ENCODE data around the gene HTR1A. TPM values are rescaled to one million over a fixed set of nuclear protein-coding genes. Genes with fewer than 3 reads are reported as not detected.

HTR1A gene
- total RNA-seq, result not detected in 2 replicates

DNA sequence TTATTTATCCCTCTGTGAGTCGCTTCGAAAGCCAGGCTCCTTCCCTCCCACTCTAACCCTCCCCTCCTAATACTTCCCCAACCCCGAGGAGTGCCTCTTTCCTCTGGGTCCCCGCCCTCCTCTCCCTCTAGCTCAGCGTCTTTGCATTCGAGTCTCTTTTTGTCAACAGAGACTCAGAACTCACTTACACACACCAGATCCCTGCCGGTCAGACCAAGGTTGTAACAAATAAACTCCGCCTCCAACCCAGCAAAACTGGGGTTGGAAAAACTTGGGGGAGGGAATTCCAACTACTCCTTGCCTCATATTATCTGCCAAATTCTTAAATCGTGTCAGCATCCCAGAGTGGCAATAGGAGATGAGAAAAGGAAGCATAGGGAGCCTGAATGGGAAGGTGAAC lies at the start of gene HTR1A:
HTR1A (minus strand) TSS at position 167 of the 400 bp plus-strand sequence. CDS start 726 bp downstream, outside the sequence.
- TF ChIP-seq, protein P1, sequence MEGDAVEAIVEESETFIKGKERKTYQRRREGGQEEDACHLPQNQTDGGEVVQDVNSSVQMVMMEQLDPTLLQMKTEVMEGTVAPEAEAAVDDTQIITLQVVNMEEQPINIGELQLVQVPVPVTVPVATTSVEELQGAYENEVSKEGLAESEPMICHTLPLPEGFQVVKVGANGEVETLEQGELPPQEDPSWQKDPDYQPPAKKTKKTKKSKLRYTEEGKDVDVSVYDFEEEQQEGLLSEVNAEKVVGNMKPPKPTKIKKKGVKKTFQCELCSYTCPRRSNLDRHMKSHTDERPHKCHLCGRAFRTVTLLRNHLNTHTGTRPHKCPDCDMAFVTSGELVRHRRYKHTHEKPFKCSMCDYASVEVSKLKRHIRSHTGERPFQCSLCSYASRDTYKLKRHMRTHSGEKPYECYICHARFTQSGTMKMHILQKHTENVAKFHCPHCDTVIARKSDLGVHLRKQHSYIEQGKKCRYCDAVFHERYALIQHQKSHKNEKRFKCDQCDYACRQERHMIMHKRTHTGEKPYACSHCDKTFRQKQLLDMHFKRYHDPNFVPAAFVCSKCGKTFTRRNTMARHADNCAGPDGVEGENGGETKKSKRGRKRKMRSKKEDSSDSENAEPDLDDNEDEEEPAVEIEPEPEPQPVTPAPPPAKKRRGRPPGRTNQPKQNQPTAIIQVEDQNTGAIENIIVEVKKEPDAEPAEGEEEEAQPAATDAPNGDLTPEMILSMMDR (conservative IDR thresholded peaks at IDR 0.05; ENCODE audit: low read depth, low read length), result no peak
- no peak within 1 kb of the TSS for H3K4me3 ChIP-seq (ENCODE audit: low read depth, low read length)
- DNase-seq (ENCODE audit: low read depth), result no peak

DNA sequence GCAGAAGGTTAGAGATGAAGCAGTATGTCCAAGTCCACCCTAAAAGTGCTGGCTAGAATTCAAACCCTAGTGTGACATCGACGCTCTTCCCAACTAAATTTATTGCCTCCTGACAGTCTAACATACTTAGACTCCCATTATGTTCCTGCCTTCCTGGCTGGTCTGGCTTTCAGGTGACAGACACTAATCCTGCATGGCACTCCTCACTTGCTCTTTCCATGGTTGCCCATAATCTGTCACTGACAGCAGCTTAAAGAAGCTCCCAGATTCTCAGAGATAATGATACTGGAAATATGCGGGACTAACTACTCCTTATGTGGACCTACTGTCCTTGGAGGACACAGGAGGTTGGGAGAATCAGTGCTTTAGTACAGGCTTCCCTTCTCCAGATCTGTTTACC lies 41.7 kb upstream of the HTR1A start:
- TF ChIP-seq, protein P1 (conservative IDR thresholded peaks at IDR 0.05; ENCODE audit: low read depth, low read length), result no peak
- no peak for DNase-seq (ENCODE audit: low read depth)

DNA sequence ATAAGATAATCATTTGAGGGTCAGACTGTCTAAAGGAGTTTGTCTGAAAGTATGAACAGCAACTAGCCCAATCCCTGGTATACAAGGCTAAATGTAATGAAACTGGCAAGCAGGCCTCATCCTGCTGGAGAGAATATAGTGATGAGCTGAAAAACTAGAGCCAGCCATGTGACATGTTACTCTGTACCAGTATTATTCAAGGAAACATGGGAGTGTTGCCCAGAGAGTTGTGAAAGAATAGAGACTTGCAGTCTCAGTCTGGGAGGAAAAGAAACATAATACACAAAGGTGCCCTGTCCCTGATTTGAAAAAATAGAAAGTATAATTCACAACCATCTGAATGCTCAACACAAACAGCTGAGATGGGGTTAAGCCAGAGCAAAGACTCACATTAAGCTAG lies 37.9 kb upstream of the HTR1A start:
- TF ChIP-seq, protein P1 (conservative IDR thresholded peaks at IDR 0.05; ENCODE audit: low read depth, low read length), result no peak

More for the DNA sequence above, 41.7 kb upstream of the HTR1A start:
- H3K4me3 ChIP-seq (ENCODE audit: low read depth, low read length), result no peak overlapping the region

DNA sequence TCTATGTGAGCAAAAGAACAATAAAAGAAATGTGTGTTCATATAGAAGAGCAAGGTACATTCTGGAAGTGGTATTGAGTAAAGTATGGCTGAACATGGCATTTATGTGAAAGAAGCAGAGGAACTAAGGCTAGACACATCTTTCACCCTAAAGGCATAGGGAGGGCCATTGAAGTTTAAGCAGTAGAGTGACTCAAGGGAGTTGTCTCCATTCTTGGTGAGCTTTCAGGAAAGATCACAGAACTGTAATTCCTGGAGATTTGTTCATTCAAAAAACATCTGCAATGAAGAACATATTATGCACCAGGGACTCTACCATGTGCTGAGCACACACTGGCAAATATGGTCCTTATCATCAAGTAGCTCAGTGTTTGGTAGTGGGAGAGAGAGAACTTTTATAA lies 24.8 kb upstream of the HTR1A start:
- no peak for DNase-seq (ENCODE audit: low read depth)
- H3K4me3 ChIP-seq (ENCODE audit: low read depth, low read length), result no peak overlapping the region
- TF ChIP-seq, protein P1 (conservative IDR thresholded peaks at IDR 0.05; ENCODE audit: low read depth, low read length), result no peak

More for the DNA sequence above, 37.9 kb upstream of the HTR1A start:
- DNase-seq (ENCODE audit: low read depth), result no peak
- no peak overlapping the region for H3K4me3 ChIP-seq (ENCODE audit: low read depth, low read length)

DNA sequence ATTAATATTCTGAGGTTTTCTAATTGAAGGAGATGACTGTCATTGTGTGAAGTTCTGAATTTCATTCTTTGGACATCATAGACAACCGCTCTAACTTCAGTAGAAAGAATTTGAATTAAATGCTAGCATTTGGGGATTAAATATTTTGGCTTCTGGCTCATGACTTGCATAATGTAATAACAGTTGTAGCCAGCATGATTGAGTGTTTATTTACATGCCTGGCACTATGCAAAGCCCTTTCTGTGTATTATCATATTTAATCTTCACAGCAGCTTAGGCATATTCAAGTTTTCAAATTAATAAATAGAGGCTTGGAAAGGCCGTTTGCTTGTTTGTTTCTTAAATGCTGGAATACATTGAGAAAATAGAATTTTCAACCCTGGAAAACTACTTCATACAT lies 19.6 kb upstream of the HTR1A start:
- TF ChIP-seq, protein P1 (conservative IDR thresholded peaks at IDR 0.05; ENCODE audit: low read depth, low read length), result no peak
- H3K4me3 ChIP-seq (ENCODE audit: low read depth, low read length), result no peak overlapping the region
- no peak for DNase-seq (ENCODE audit: low read depth)

DNA sequence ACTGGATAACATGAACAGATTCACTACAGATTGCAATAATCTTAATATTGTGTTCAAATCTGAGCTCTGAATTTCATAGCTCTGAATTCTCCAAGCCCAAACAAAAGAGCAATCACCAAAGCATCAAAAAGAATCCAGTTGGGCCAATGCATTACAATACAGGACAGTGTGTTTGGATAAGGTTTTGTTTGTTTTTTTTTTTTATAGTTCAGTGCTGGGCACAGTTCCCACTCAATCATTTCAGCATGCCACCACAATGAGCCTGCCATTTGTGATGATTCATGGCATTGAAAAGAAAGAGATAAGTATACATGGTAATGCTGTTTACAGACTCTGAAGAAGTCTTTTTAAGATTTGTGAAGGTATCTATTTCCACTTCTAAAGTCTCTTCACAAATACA lies 1.7 kb upstream of the HTR1A start:
- H3K4me3 ChIP-seq (ENCODE audit: low read depth, low read length), result no peak overlapping the region
- TF ChIP-seq, protein P1 (conservative IDR thresholded peaks at IDR 0.05; ENCODE audit: low read depth, low read length), result no peak
- DNase-seq (ENCODE audit: low read depth), result no peak

DNA sequence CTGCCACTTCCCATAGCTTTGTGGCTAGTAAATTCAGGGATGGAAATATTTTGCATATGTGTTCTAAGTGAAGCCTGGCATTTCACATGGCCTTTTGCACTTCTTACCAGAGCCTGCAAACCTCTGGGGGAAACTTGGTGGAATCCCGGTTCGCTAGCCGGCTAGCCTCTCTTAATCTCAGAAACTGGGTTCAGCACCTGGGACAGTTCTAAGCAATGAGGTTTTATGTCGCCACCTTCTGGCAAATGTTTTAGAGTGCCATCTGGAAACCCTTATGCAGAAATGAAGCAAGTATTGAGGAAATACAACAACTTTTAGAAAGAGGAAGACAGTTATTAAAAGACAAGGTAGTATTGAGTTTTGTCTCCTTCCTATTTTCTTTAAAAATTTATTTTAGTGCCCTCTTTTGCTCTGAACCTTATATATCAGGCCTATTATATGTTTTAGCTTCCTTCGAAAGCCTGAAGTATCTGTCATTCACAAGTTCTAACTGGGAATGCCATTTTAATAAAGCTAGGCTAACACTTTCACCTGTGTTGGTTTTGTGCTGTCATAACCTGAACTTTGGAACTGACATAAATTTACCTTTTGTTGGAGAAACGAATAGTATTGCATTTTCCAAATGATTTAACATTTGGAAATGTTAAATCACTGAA lies 963 bp upstream of the HTR1A start:
- TF ChIP-seq, protein P1 (conservative IDR thresholded peaks at IDR 0.05; ENCODE audit: low read depth, low read length), result peak; percentile 92
- no peak overlapping the region for H3K4me3 ChIP-seq (ENCODE audit: low read depth, low read length)
- DNase-seq (ENCODE audit: low read depth), result peak; percentile 29

Measured in epithelial cell of proximal tubule (primary cell).